Keratinocyte (primary cell): Measurements from ENCODE around the gene NTMT1. TPM values are rescaled to one million over a fixed set of nuclear protein-coding genes. Genes with fewer than 3 reads are reported as not detected.

Experiments used
- DNase-seq: peaks from one replicate; pipeline ENCODE4 v3.0.0-alpha.2; 2011; ENCODE audit warnings: low read depth, missing footprints, low spot score
- FAIRE-seq: peaks from 2 replicates; lab custom pipeline; 2011; peaks lifted over from hg19 to GRCh38; lab: Jason Lieb, UNC
- H2AFZ ChIP-seq: 2 replicates; pipeline ENCODE4 v1.6.0; 2012; ENCODE audit warnings: low read length, control low read depth, inconsistent platforms; ENCODE audit not compliant: control insufficient read depth
- H3K27ac ChIP-seq: 2 replicates; pipeline ENCODE4 v1.5.1; 2011; ENCODE audit warnings: low read length; ENCODE audit not compliant: control insufficient read depth, insufficient read depth
- H3K27me3 ChIP-seq: 3 replicates; pipeline ENCODE4 v1.6.0; 2011; ENCODE audit warnings: low read length; ENCODE audit not compliant: control insufficient read depth, insufficient read depth; ENCODE audit errors: extremely low read depth
- H3K36me3 ChIP-seq, 2 experiments: 2 replicates in 1 of 2; 3 replicates in 1 of 2; pipeline ENCODE4 v1.5.1; 2011; ENCODE audit warnings: low read length in 2 of 2, mild to moderate bottlenecking in 1 of 2; ENCODE audit not compliant: control insufficient read depth in 2 of 2, insufficient read depth in 2 of 2; ENCODE audit errors: extremely low read depth in 1 of 2
- H3K4me1 ChIP-seq: 3 replicates; pipeline ENCODE4 v1.5.1; 2011; ENCODE audit warnings: low read length; ENCODE audit not compliant: control insufficient read depth, insufficient read depth; ENCODE audit errors: extremely low read depth
- H3K4me2 ChIP-seq: 3 replicates; pipeline ENCODE4 v1.6.0; 2011; ENCODE audit warnings: low read depth, low read length; ENCODE audit not compliant: control insufficient read depth, insufficient read depth; ENCODE audit errors: extremely low read depth
- H3K4me3 ChIP-seq, 3 experiments: fragments of 200-600 bp in 1 of 3; sonication (generic) in 1 of 3; 2 replicates in 2 of 3; 3 replicates in 1 of 3; pipeline ENCODE4 v1.5.1; 2011 to 2016; ENCODE audit warnings: low read length in 3 of 3, mild to moderate bottlenecking in 3 of 3, control low read depth in 2 of 3, inconsistent platforms in 1 of 3, low read depth in 1 of 3, mixed read lengths in 1 of 3, mixed run types in 1 of 3, moderate library complexity in 1 of 3; ENCODE audit not compliant: control insufficient read depth in 2 of 3, insufficient read depth in 2 of 3; ENCODE audit errors: extremely low read depth in 1 of 3
- H3K79me2 ChIP-seq: 2 replicates; pipeline ENCODE4 v1.6.0; 2012; ENCODE audit warnings: low read length; ENCODE audit not compliant: control insufficient read depth, insufficient read depth
- H3K9ac ChIP-seq: 3 replicates; pipeline ENCODE4 v1.6.0; 2011; ENCODE audit warnings: low read length; ENCODE audit not compliant: control insufficient read depth, insufficient read depth; ENCODE audit errors: extremely low read depth
- H3K9me1 ChIP-seq: 3 replicates; pipeline ENCODE4 v1.6.0; 2011; ENCODE audit warnings: low read length; ENCODE audit not compliant: control insufficient read depth, insufficient read depth; ENCODE audit errors: extremely low read depth
- H3K9me3 ChIP-seq: 2 replicates; pipeline ENCODE4 v1.5.1; 2012; ENCODE audit warnings: low read depth, low read length; ENCODE audit not compliant: control insufficient read depth
- H4K20me1 ChIP-seq: 3 replicates; pipeline ENCODE4 v1.6.0; 2011; ENCODE audit warnings: low read length; ENCODE audit not compliant: control insufficient read depth, insufficient read depth; ENCODE audit errors: extremely low read depth
- EZH2 ChIP-seq: IDR thresholded peaks from one replicate; pipeline ENCODE4 v1.6.1; 2012; ENCODE audit warnings: inconsistent platforms, mild to moderate bottlenecking, low read length, moderate library complexity
- dilution Hi-C: fragments of 300-500 bp; cut with MboI; formaldehyde crosslinking; loops from one replicate; pipeline ENCODE4 v1.7.0; 2020; ENCODE audit warnings: low sequenced_read_pairs; ENCODE audit not compliant: extremely low pct_ligation_motif_present
- polyA plus RNA-seq, 5 experiments: library from polyadenylated mRNA; depleted of rRNA in 3 of 5; stranded (reverse) in 3 of 5; stranded (forward) in 1 of 5; unstranded in 1 of 5; fragments of >200 nt; gene quantifications; 1 replicate in 1 of 5; 2 replicates in 3 of 5; 3 replicates in 1 of 5; pipeline versions ENCODE4 v1.2.1 to v1.2.3, GENCODE V29; 2011 to 2012; ENCODE audit warnings: missing spikeins in 2 of 5, low read depth in 1 of 5, low replicate concordance in 1 of 5
- TF ChIP-seq, protein P1 (sequence below), 3 experiments: IDR thresholded peaks in 1 of 3; conservative IDR thresholded peaks in 1 of 3; optimal IDR thresholded peaks in 1 of 3; 2 replicates in 2 of 3; 3 replicates in 1 of 3; pipeline versions ENCODE3 to v1.5.1; 2011; ENCODE audit warnings: low read length in 3 of 3, mild to moderate bottlenecking in 3 of 3, moderate library complexity in 2 of 3, control low read depth in 1 of 3, inconsistent platforms in 1 of 3; ENCODE audit not compliant: insufficient read depth in 2 of 3; ENCODE audit errors: extremely low read depth in 1 of 3

The NTMT1 gene
- polyA plus RNA-seq, 1 donor (not counting 4 experiments of a cell fraction or from before 2014, with no cell fraction given) = 50.2 TPM

DNA sequence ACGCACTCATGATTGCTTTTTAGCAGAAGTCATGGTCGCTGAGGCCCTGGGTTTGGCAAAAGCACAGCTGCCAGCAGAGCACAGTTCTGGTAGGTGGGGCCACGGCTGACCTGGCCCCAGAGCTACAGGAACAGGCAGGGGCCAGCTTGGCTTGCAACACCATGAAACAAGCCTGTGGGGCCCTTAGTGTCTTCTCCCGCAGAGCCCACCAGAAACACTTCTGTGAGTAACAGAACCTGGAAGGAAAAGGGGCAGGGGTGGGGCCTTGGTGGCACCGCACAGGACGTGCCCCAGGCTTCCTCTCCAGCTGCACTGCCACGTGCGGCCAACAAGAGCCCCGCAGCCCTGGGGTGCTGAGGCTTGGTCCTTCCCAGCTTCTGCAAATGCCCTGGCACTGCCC is 11.1 kb downstream of the NTMT1 start:
- Histone ChIP-seq H3K36me3 (peaks cover 47 to 50% of the 10 kb centered on the region in 2 experiments), H3K4me2 (no peak overlapping the region), H3K9me1 (no peaks in the 10 kb centered on the region), H3K79me2 (peaks cover 71% of the 10 kb centered on the region), H3K4me1 (peaks cover 22% of the 10 kb centered on the region), H2AFZ (no peak overlapping the region), H3K27me3 (no peaks in the 10 kb centered on the region), H3K9me3 (no peaks in the 10 kb centered on the region), H3K9ac (no peak overlapping the region), H4K20me1 (peaks cover 30% of the 10 kb centered on the region), H3K4me3 (no peak overlapping the region), H3K27ac (no peak overlapping the region)
- dilution Hi-C loops = loop anchor here (10.0 kb wide), 1 partner anchor 88 kb away; no protein-coding TSS in a partner anchor
- FAIRE-seq = no peak
- DNase-seq = no peak
- TF ChIP-seq, protein P1, sequence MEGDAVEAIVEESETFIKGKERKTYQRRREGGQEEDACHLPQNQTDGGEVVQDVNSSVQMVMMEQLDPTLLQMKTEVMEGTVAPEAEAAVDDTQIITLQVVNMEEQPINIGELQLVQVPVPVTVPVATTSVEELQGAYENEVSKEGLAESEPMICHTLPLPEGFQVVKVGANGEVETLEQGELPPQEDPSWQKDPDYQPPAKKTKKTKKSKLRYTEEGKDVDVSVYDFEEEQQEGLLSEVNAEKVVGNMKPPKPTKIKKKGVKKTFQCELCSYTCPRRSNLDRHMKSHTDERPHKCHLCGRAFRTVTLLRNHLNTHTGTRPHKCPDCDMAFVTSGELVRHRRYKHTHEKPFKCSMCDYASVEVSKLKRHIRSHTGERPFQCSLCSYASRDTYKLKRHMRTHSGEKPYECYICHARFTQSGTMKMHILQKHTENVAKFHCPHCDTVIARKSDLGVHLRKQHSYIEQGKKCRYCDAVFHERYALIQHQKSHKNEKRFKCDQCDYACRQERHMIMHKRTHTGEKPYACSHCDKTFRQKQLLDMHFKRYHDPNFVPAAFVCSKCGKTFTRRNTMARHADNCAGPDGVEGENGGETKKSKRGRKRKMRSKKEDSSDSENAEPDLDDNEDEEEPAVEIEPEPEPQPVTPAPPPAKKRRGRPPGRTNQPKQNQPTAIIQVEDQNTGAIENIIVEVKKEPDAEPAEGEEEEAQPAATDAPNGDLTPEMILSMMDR (optimal IDR thresholded peaks at IDR 0.05 in 1 of 3, IDR thresholded peaks at IDR 0.05 in 1 of 3, conservative IDR thresholded peaks at IDR 0.05 in 1 of 3; ENCODE audit: extremely low read depth in 1 of 3, insufficient read depth in 2 of 3, low read length in 3 of 3) = no peak
- TF ChIP-seq EZH2 = no peak

DNA sequence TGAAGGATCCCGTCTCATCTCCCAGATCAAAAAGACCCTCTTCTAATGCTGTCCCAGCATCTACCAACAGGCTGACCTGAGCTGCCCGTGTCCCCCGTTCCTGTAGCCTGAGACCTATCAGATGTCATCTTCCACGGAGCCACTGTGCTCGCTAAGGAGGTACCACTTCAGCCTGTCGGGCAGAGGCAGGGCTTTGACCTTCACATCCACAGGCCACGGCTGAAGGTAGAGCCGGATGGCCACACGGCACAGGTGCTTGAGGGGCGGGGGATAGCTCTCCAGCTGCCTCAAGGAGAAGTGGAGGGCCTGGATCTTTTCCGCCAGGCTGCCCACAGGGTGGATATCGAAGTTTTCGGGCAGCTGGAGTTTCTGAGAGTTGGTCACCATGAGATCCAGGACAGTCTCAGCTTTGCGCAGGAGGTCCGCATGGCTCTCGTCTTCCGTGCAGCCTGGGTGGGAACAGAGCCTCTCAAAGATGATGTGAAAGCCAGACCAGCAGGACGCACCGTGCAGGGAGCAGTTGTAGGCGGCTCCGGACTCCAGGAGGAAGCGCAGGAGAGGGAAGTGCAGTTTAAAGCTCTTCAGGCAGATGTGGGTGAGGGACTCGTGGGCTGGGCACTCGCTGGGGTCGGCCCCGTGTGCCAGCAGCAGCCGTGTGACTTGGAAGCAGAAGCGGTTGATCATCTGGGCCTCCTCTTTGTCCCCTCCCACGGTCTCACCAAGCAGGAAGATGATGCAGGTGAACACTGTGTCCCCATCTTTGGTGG is 11.9 kb downstream of the NTMT1 start:
- DNase-seq (no peak), FAIRE-seq (no peak)
- no peaks in the 10 kb centered on the region for H3K9me3 ChIP-seq
- H3K27ac ChIP-seq = no peak overlapping the region
- no peak overlapping the region for H2AFZ ChIP-seq
- dilution Hi-C loops = loop anchor here (10.0 kb wide), 1 partner anchor 87 kb away; no protein-coding TSS in a partner anchor
- no peaks in the 10 kb centered on the region for H3K27me3 ChIP-seq
- no peak for TF ChIP-seq EZH2
- TF ChIP-seq, protein P1 (optimal IDR thresholded peaks at IDR 0.05 in 1 of 3, IDR thresholded peaks at IDR 0.05 in 1 of 3, conservative IDR thresholded peaks at IDR 0.05 in 1 of 3; ENCODE audit: extremely low read depth in 1 of 3, insufficient read depth in 2 of 3, low read length in 3 of 3) = no peak
- H3K9ac ChIP-seq = no peak overlapping the region
- no peak overlapping the region for H3K4me3 ChIP-seq
- H3K9me1 ChIP-seq = no peaks in the 10 kb centered on the region
- H3K79me2 ChIP-seq = peaks cover 64% of the 10 kb centered on the region
- no peak overlapping the region for H3K4me2 ChIP-seq
- H3K36me3 ChIP-seq = peaks cover 45 to 46% of the 10 kb centered on the region in 2 experiments
- H4K20me1 ChIP-seq = peaks cover 25% of the 10 kb centered on the region
- H3K4me1 ChIP-seq = peaks cover 19% of the 10 kb centered on the region
